Parathyroid adenoma (tissue), 2 donors: ENCODE measurements around the gene TRIM8.

ENCODE experiments used
- H2AFZ ChIP-seq: fragments of 300-600 bp; sonication (generic); one replicate; pipeline ENCODE4 v1.7.0; 2017; ENCODE audit warnings: antibody characterized with exemption, mild to moderate bottlenecking
- H3K27ac ChIP-seq: fragments of 300-600 bp; sonication (generic); one replicate; pipeline ENCODE4 v1.7.0; 2017
- H3K27me3 ChIP-seq: fragments of 300-600 bp; sonication (generic); one replicate; pipeline ENCODE4 v1.7.0; 2017; ENCODE audit warnings: low read length; ENCODE audit not compliant: control insufficient read depth, insufficient read depth
- H3K36me3 ChIP-seq: fragments of 300-600 bp; sonication (generic); one replicate; pipeline ENCODE4 v1.7.0; 2017; ENCODE audit warnings: low read length; ENCODE audit not compliant: control insufficient read depth, insufficient read depth
- H3K4me1 ChIP-seq: fragments of 300-600 bp; sonication (generic); one replicate; pipeline ENCODE4 v1.7.0; 2017; ENCODE audit warnings: control low read depth
- H3K4me2 ChIP-seq: fragments of 300-600 bp; sonication (generic); one replicate; pipeline ENCODE4 v1.7.0; 2017; ENCODE audit warnings: low read length
- H3K4me3 ChIP-seq: fragments of 300-600 bp; sonication (generic); one replicate; pipeline ENCODE4 v1.7.0; 2017; ENCODE audit warnings: low read depth, low read length
- H3K79me2 ChIP-seq: fragments of 300-600 bp; sonication (generic); one replicate; pipeline ENCODE4 v1.7.0; 2017; ENCODE audit warnings: control low read depth
- H3K9ac ChIP-seq: fragments of 300-600 bp; sonication (generic); one replicate; pipeline ENCODE4 v1.7.0; 2017; ENCODE audit warnings: mild to moderate bottlenecking
- H3K9me3 ChIP-seq: fragments of 300-600 bp; sonication (generic); one replicate; pipeline ENCODE4 v1.7.0; 2017; ENCODE audit warnings: low read length; ENCODE audit not compliant: control insufficient read depth
- CTCF ChIP-seq: fragments of 300-600 bp; sonication (generic); IDR thresholded peaks from one replicate; pipeline ENCODE4 v1.7.0; 2017; ENCODE audit warnings: antibody characterized with exemption, mild to moderate bottlenecking
- donor health status: primary hyperparathyroidism.

TRIM8 gene

GRCh38 chr10:102644066-102644645, at the start of gene TRIM8:
Gene TRIM8 (plus strand): TSS chr10:102644479. CDS start chr10:102644618, 139 bp downstream.
- no peaks in the 10 kb centered on the region for H3K27me3 ChIP-seq
- H3K4me3 ChIP-seq: peak within 1 kb of the TSS; percentile 82
- peaks cover 51% of the 10 kb centered on the region for H3K79me2 ChIP-seq
- peak within 1 kb of the TSS; percentile 87 for H3K9ac ChIP-seq
- TF ChIP-seq CTCF: no peak
- peak within 1 kb of the TSS; percentile 96 for H3K4me2 ChIP-seq
- H3K4me1 ChIP-seq: peaks cover 29% of the 10 kb centered on the region
- no peak within 1 kb of the TSS for H2AFZ ChIP-seq
- H3K36me3 ChIP-seq: no peaks in the 10 kb centered on the region
- H3K9me3 ChIP-seq: no peaks in the 10 kb centered on the region
- H3K27ac ChIP-seq: peak within 1 kb of the TSS; percentile 99

GRCh38 chr10:102595293-102595692, 49.0 kb upstream of the TRIM8 start:
- Histone ChIP-seq H3K4me3 (no peak overlapping the region), H3K4me2 (no peak overlapping the region), H3K27me3 (no peaks in the 10 kb centered on the region), H3K27ac (no peak overlapping the region), H3K9ac (no peak overlapping the region), H3K9me3 (no peaks in the 10 kb centered on the region), H3K4me1 (peaks cover 48% of the 10 kb centered on the region), H3K36me3 (no peaks in the 10 kb centered on the region), H2AFZ (no peak overlapping the region), H3K79me2 (peaks cover 60% of the 10 kb centered on the region)
- TF ChIP-seq CTCF: no peak

- no peak overlapping the region for H3K4me2 ChIP-seq
- no peak overlapping the region for H3K4me3 ChIP-seq
- H3K4me1 ChIP-seq: peaks cover 54% of the 10 kb centered on the region
- H3K9me3 ChIP-seq: no peaks in the 10 kb centered on the region
- no peak overlapping the region for H2AFZ ChIP-seq
- H3K79me2 ChIP-seq: peaks cover 54% of the 10 kb centered on the region
- no peaks in the 10 kb centered on the region for H3K27me3 ChIP-seq
- no peak overlapping the region for H3K9ac ChIP-seq
- peak overlapping the region; percentile 95 for H3K27ac ChIP-seq
- no peak for TF ChIP-seq CTCF
- H3K36me3 ChIP-seq: no peaks in the 10 kb centered on the region
Measured at GRCh38 chr10:102595897-102596296, 48.4 kb upstream of the TRIM8 start.

- H3K9ac ChIP-seq: no peak overlapping the region
- TF ChIP-seq CTCF: peak; percentile 96
- no peaks in the 10 kb centered on the region for H3K9me3 ChIP-seq
- H3K4me3 ChIP-seq: no peak overlapping the region
- H3K27ac ChIP-seq: peak overlapping the region; percentile 95
- no peaks in the 10 kb centered on the region for H3K36me3 ChIP-seq
- no peak overlapping the region for H3K4me2 ChIP-seq
- peaks cover 58% of the 10 kb centered on the region for H3K4me1 ChIP-seq
- H2AFZ ChIP-seq: no peak overlapping the region
- no peaks in the 10 kb centered on the region for H3K27me3 ChIP-seq
- H3K79me2 ChIP-seq: peaks cover 49% of the 10 kb centered on the region
Measured at GRCh38 chr10:102596506-102596971, 47.7 kb upstream of the TRIM8 start.
